ENCODE measurements around the gene TAF4B. TPM values are rescaled to one million over a fixed set of nuclear protein-coding genes. Genes with fewer than 3 reads are reported as not detected.

The TAF4B gene
- total and polyA plus RNA-seq, 10 donors = 6.4 to 23.8 (median 10.1) TPM

DNA sequence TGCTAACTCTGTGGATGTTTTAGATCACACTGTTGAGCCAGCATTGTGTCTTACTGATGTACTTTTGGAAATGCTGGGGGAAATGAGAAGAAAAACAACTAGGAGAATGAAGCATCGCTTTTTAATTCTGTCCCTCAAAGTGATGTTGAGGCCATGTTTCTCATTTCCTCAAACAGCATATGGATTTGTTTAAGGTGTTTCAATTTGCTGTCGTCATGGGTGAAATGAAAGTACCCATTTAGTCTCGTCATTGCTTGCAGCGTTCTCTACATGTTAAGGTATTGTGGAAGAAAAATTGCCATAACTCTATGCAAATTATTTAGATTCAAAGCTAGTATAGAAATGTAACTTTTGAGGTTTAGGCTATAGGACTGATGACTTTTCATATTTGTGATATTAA, 170.8 kb downstream of the TAF4B start:
- Histone ChIP-seq H3K4me3 (no peak overlapping the region), H3K27ac (no peak overlapping the region), H3K9me3 (no peaks in the 10 kb centered on the region), H3K36me3 (no peaks in the 10 kb centered on the region), H3K4me1 (no peaks in the 10 kb centered on the region), H3K27me3 (replicated peaks in 1 of 7) (no peaks in the 10 kb centered on the region)
- intact Hi-C loops (cut with DNase I; ENCODE audit: low total_unique reads) = no loop called here
- no peak for DNase-seq
- TF ChIP-seq POLR2AphosphoS5 (IDR thresholded peaks at IDR 0.05) (no peak), CTCF (IDR thresholded peaks at IDR 0.05 in 8 of 11, conservative IDR thresholded peaks at IDR 0.05 in 3 of 11) (no peak), POLR2A (IDR thresholded peaks at IDR 0.05) (no peak)
- 83 to 92% (median 87%) methylated on average over 4 of the region's 4 CpGs for WGBS, 5 donors

DNA sequence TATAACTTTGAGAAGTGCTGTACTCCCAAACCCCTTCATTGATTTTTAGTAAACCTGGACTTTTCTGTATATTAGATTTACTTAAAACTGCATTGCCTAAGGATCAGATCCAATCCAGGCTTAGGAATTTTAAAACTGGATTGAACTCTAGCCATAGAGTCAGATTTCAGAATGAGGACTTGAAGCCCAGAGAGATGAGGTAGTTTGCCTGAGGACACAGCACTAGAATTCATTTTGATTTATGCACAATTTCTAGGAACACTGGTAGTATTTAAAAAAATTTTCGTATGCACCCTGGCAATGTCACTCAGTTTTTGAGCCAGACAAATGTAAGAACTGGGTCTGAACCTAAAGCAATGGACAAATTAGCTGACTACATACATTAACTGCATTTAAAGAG, 177.2 kb downstream of the TAF4B start:
- no peak for TF ChIP-seq POLR2AphosphoS5 (IDR thresholded peaks at IDR 0.05)
- no peak for TF ChIP-seq CTCF (IDR thresholded peaks at IDR 0.05 in 8 of 11, conservative IDR thresholded peaks at IDR 0.05 in 3 of 11)
- TF ChIP-seq POLR2A (IDR thresholded peaks at IDR 0.05) = no peak
- Histone ChIP-seq H3K4me3 (no peak overlapping the region), H3K27me3 (replicated peaks in 1 of 7) (no peaks in the 10 kb centered on the region), H3K36me3 (no peaks in the 10 kb centered on the region), H3K4me1 (no peaks in the 10 kb centered on the region), H3K9me3 (no peaks in the 10 kb centered on the region), H3K27ac (no peak overlapping the region)
- intact Hi-C loops (cut with DNase I; ENCODE audit: low total_unique reads) = no loop called here
- WGBS, 5 donors = 50 to 76% (median 57%) methylated on average over 1 of the region's 1 CpG
- DNase-seq = no peak

DNA sequence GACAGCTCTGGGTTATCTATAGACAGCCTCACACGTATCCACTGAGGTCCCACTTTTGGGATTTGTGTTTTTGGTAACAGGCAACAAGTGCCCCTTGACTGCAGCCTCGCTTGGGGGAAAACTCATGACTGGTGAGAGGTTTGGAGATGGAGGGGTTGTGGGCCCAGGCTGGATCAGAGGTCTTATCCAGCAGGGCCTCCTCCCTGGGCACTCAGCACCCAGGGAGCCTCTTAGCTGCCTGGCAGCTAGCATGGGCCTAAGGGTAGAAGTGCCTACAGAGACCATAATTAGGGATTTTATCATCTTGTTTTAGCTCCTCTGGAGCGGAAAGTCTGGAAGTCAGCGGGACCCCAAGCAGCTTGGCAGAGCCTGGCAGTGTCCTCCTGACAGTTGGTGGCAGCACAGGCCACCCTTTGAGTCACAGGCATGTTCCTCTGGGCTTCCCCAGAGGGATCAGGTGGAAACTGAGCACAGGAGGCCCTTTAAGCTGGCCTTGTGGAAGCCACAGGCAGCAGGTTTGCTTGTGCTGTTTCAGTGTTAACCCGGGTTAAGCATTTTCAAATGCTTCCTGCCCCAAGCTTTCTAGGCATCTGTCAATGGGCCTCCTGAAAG, 179.1 kb downstream of the TAF4B start:
- intact Hi-C loops (cut with DNase I; ENCODE audit: low total_unique reads) = no loop called here
- Histone ChIP-seq H3K9me3 (no peaks in the 10 kb centered on the region), H3K36me3 (no peaks in the 10 kb centered on the region), H3K27me3 (replicated peaks in 1 of 7) (no peaks in the 10 kb centered on the region), H3K27ac (no peak overlapping the region), H3K4me3 (no peak overlapping the region), H3K4me1 (no peaks in the 10 kb centered on the region)
- no peak for DNase-seq
- 58 to 78% (median 62%) methylated on average over 2 to 5 of the region's 5 CpGs for WGBS, 5 donors
- TF ChIP-seq CTCF (IDR thresholded peaks at IDR 0.05 in 8 of 11, conservative IDR thresholded peaks at IDR 0.05 in 3 of 11) = peak in 6 of 11 experiments; percentile 10 to 40 (median 24)
- no peak for TF ChIP-seq POLR2AphosphoS5 (IDR thresholded peaks at IDR 0.05)

DNA sequence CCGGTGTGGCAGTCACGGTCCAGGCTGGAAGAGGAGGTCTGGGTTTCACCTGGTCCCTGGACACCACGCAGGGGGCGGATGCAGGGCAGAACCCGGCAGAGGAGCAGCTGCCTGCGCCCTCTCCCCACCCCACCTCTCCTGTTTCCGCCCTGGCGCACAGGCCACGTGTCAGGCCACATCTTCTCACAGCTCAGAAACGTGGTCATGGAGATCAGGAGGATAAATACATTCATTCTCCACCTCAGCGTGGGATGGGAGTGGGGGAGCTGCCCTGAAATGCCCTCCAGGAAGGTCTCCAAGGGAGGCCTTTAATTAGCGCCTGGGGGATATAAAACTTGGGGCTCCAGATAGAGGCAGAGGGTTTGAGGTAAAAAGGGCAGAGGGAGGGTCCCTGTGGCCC, 180.1 kb downstream of the TAF4B start:
- TF ChIP-seq POLR2A (IDR thresholded peaks at IDR 0.05) (no peak), CTCF (IDR thresholded peaks at IDR 0.05 in 8 of 11, conservative IDR thresholded peaks at IDR 0.05 in 3 of 11) (no peak), POLR2AphosphoS5 (IDR thresholded peaks at IDR 0.05) (no peak)
- WGBS, 5 donors = 84 to 93% (median 89%) methylated on average over 9 to 12 of the region's 12 CpGs

More for the DNA sequence above, 180.1 kb downstream of the TAF4B start:
- no peaks in the 10 kb centered on the region for H3K27me3 ChIP-seq (replicated peaks in 1 of 7)
- H3K4me3 ChIP-seq = no peak overlapping the region
- intact Hi-C loops (cut with DNase I; ENCODE audit: low total_unique reads) = no loop called here
- no peaks in the 10 kb centered on the region for H3K4me1 ChIP-seq
- no peaks in the 10 kb centered on the region for H3K36me3 ChIP-seq
- no peaks in the 10 kb centered on the region for H3K9me3 ChIP-seq
- no peak overlapping the region for H3K27ac ChIP-seq
- no peak for DNase-seq
